HFFc6 (cell line): ENCODE data around the gene C1QTNF9. TPM values are rescaled to one million over a fixed set of nuclear protein-coding genes. Genes with fewer than 3 reads are reported as not detected.
A peak's percentile ranks its signal among the peaks of the same experiment; 100 is the strongest.
"Not testable (repeated sequence)": the region's sequence is repeated elsewhere in the genome, so short reads cannot be mapped to it uniquely, and the experiment has no call there.

ENCODE experiments used
- DNase-seq: peaks from one replicate; pipeline ENCODE4 v3.0.0-alpha.2; 2018
- H3K27ac Mint-ChIP-seq: 2 replicates; pipeline ENCODE4 v1.8.0; 2020; ENCODE audit warnings: mild to moderate bottlenecking, mixed read lengths
- H3K27me3 Mint-ChIP-seq: 2 replicates; pipeline ENCODE4 v1.8.0; 2021; ENCODE audit warnings: mild to moderate bottlenecking, moderate library complexity, mixed read lengths; ENCODE audit not compliant: insufficient read depth
- H3K36me3 Mint-ChIP-seq: 2 replicates; pipeline ENCODE4 v1.8.0; 2021; ENCODE audit warnings: low read depth, mixed read lengths
- H3K4me1 Mint-ChIP-seq: 2 replicates; pipeline ENCODE4 v1.8.0; 2020; ENCODE audit warnings: low read depth, mixed read lengths
- H3K4me3 Mint-ChIP-seq: 2 replicates; pipeline ENCODE4 v1.8.0; 2020; ENCODE audit warnings: mild to moderate bottlenecking, moderate library complexity, mixed read lengths
- H3K9me3 Mint-ChIP-seq: 2 replicates; pipeline ENCODE4 v1.8.0; 2020; ENCODE audit warnings: mild to moderate bottlenecking, mixed read lengths
- CTCF ChIP-seq: fragments of 200-600 bp; sonication (generic); IDR thresholded peaks from 2 replicates; pipeline ENCODE4 v1.5.0; 2021; ENCODE audit warnings: antibody characterized with exemption, mild to moderate bottlenecking
- total RNA-seq, 6 experiments: library from RNA; stranded (reverse); fragmentation: NEBNext Ultra II Directional; extraction: Animal tissue kit (Norgen Biotek cat#: 25700); gene quantifications; 2 replicates in 1 of 6; 3 replicates in 5 of 6; pipeline ENCODE4 v1.2.3, GENCODE V29; 2021

C1QTNF9 gene
- total RNA-seq, 6 experiments from 2014 or later = not detected

GRCh38 chr13:24308488-24309020, 826 bp upstream of the C1QTNF9 start:
- Mint-ChIP-seq H3K27me3 (peaks cover 12% of the 10 kb centered on the region), H3K36me3 (no peaks in the 10 kb centered on the region), H3K4me3 (no peak overlapping the region), H3K4me1 (peaks cover 23% of the 10 kb centered on the region), H3K27ac (no peak overlapping the region), H3K9me3 (no peaks in the 10 kb centered on the region)
- DNase-seq = no peak
- no peak for TF ChIP-seq CTCF

- peak; percentile 25 for DNase-seq
- Mint-ChIP-seq H3K36me3 (no peaks in the 10 kb centered on the region), H3K27ac (no peak overlapping the region), H3K4me1 (no peaks in the 10 kb centered on the region), H3K9me3 (no peaks in the 10 kb centered on the region), H3K4me3 (no peak overlapping the region), H3K27me3 (peaks cover 16% of the 10 kb centered on the region)
- TF ChIP-seq CTCF = peak; percentile 68
These were observed 4.1 kb downstream of the C1QTNF9 start for GRCh38 chr13:24313439-24313838.

- H3K36me3 Mint-ChIP-seq, H3K4me1 Mint-ChIP-seq, H3K27ac Mint-ChIP-seq, DNase-seq, H3K4me3 Mint-ChIP-seq, H3K9me3 Mint-ChIP-seq: not testable (repeated sequence)
- peaks cover 28% of the 10 kb centered on the region for H3K27me3 Mint-ChIP-seq
These were observed 8.5 kb downstream of the C1QTNF9 start for GRCh38 chr13:24317835-24318234.

GRCh38 chr13:24318878-24319277, 9.5 kb downstream of the C1QTNF9 start:
- not testable (repeated sequence) for H3K4me1 Mint-ChIP-seq, H3K27ac Mint-ChIP-seq, H3K36me3 Mint-ChIP-seq, H3K4me3 Mint-ChIP-seq, DNase-seq, H3K9me3 Mint-ChIP-seq
- peaks cover 27% of the 10 kb centered on the region for H3K27me3 Mint-ChIP-seq

- not testable (repeated sequence) for H3K4me3 Mint-ChIP-seq, H3K36me3 Mint-ChIP-seq, H3K9me3 Mint-ChIP-seq, H3K27ac Mint-ChIP-seq, DNase-seq, H3K4me1 Mint-ChIP-seq
- peaks cover 28% of the 10 kb centered on the region for H3K27me3 Mint-ChIP-seq
These were observed 10.3 kb downstream of the C1QTNF9 start for GRCh38 chr13:24319641-24320040.

GRCh38 chr13:24321416-24321815, 12.0 kb downstream of the C1QTNF9 start:
- H3K4me3 Mint-ChIP-seq, H3K36me3 Mint-ChIP-seq, H3K9me3 Mint-ChIP-seq, H3K27ac Mint-ChIP-seq, H3K4me1 Mint-ChIP-seq, DNase-seq: not testable (repeated sequence)
- H3K27me3 Mint-ChIP-seq = peaks cover 20% of the 10 kb centered on the region

GRCh38 chr13:24322470-24322869, 13.1 kb downstream of the C1QTNF9 start:
- H3K27me3 Mint-ChIP-seq = peaks cover 23% of the 10 kb centered on the region
- not testable (repeated sequence) for H3K27ac Mint-ChIP-seq, H3K36me3 Mint-ChIP-seq, H3K9me3 Mint-ChIP-seq, H3K4me1 Mint-ChIP-seq, DNase-seq, H3K4me3 Mint-ChIP-seq
- peak; percentile 54 for TF ChIP-seq CTCF
